SIG-M5 treated with dmso at 0.1 percent for 504 hours (cell line): Measurements from ENCODE around the gene ADA.
"Not testable (repeated sequence)": the region's sequence is repeated elsewhere in the genome, so short reads cannot be mapped to it uniquely, and the experiment has no call there.

ENCODE experiments used
- DNase-seq: peaks from one replicate; lab custom pipeline; 2025; ENCODE audit not compliant: unreplicated experiment; lab: John Stamatoyannopoulos, UW

The ADA gene

GRCh38 chr20:44678990-44679611 is 27.6 kb upstream of the ADA start:
- DNase-seq: no peak

GRCh38 chr20:44678242-44678641 is 26.7 kb upstream of the ADA start:
- DNase-seq: no peak

- DNase-seq: not testable (repeated sequence)
These were observed 20.9 kb upstream of the ADA start for GRCh38 chr20:44672318-44672902.

GRCh38 chr20:44671541-44671940 is 20.0 kb upstream of the ADA start:
- DNase-seq: not testable (repeated sequence)

- not testable (repeated sequence) for DNase-seq
These were observed 19.4 kb upstream of the ADA start for GRCh38 chr20:44670851-44671250.

GRCh38 chr20:44666066-44666465 is 14.6 kb upstream of the ADA start:
- DNase-seq: no peak

GRCh38 chr20:44664131-44664530 is 12.6 kb upstream of the ADA start:
- DNase-seq: peak; percentile 80

- no peak for DNase-seq
These were observed 10.8 kb upstream of the ADA start for GRCh38 chr20:44662261-44662660.

- DNase-seq: no peak
These were observed 9.1 kb upstream of the ADA start for GRCh38 chr20:44660581-44660980.

- DNase-seq: no peak
These were observed 8.4 kb upstream of the ADA start for GRCh38 chr20:44659931-44660330.

GRCh38 chr20:44658810-44659209 is 7.3 kb upstream of the ADA start:
- DNase-seq: no peak

GRCh38 chr20:44657875-44658274 is 6.4 kb upstream of the ADA start:
- DNase-seq: no peak

- DNase-seq: no peak
These were observed 4.9 kb upstream of the ADA start for GRCh38 chr20:44656448-44656847.

- not testable (repeated sequence) for DNase-seq
These were observed 2.7 kb upstream of the ADA start for GRCh38 chr20:44654210-44654609.

GRCh38 chr20:44653546-44653945 is 2.0 kb upstream of the ADA start:
- DNase-seq: no peak

- no peak for DNase-seq
These were observed 140 bp downstream of the ADA start for GRCh38 chr20:44651434-44651683.

GRCh38 chr20:44650771-44651433 is 597 bp downstream of the ADA start:
- DNase-seq: no peak

GRCh38 chr20:44649976-44650375 is 1.5 kb downstream of the ADA start:
- DNase-seq: no peak

GRCh38 chr20:44649126-44649525 is 2.4 kb downstream of the ADA start:
- DNase-seq: no peak

GRCh38 chr20:44648579-44648978 is 2.9 kb downstream of the ADA start:
- no peak for DNase-seq

GRCh38 chr20:44648068-44648467 is 3.4 kb downstream of the ADA start:
- DNase-seq: no peak

- peak; percentile 93 for DNase-seq
These were observed 4.7 kb downstream of the ADA start for GRCh38 chr20:44646641-44647274.
